Activated CD4-positive, alpha-beta memory T cell treated with anti-CD3 and anti-CD28 coated beads for 36 hours (primary cell): ENCODE data around the gene NAV2. TPM values are rescaled to one million over a fixed set of nuclear protein-coding genes. Genes with fewer than 3 reads are reported as not detected.
"Not testable (repeated sequence)": the region's sequence is repeated elsewhere in the genome, so short reads cannot be mapped to it uniquely, and the experiment has no call there.

Experiments
- CTCF ChIA-PET: fragments of 350-600 bp; sonication (Branson Sonifier 250); formaldehyde crosslinking; loops from one replicate; lab custom pipeline; 2021; ENCODE audit warnings: antibody characterized with exemption, inconsistent platforms; lab: Charles Lee
- POLR2A ChIA-PET: fragments of 350-600 bp; sonication (Branson Sonifier 250); formaldehyde crosslinking; loops from one replicate; lab custom pipeline; 2021; ENCODE audit warnings: antibody characterized with exemption; lab: Charles Lee
- DNase-seq: peaks from one replicate; pipeline ENCODE4 v3.0.0-alpha.2; 2020
- H3K27ac Mint-ChIP-seq: one replicate; pipeline ENCODE4 v1.8.0; 2021; ENCODE audit warnings: mixed read lengths
- H3K27me3 Mint-ChIP-seq: one replicate; pipeline ENCODE4 v1.8.0; 2021; ENCODE audit warnings: mixed read lengths
- H3K36me3 Mint-ChIP-seq: one replicate; pipeline ENCODE4 v1.8.0; 2021; ENCODE audit warnings: mixed read lengths
- H3K4me1 Mint-ChIP-seq: one replicate; pipeline ENCODE4 v1.8.0; 2021; ENCODE audit warnings: low read depth, mixed read lengths
- H3K4me3 Mint-ChIP-seq: one replicate; pipeline ENCODE4 v1.8.0; 2021; ENCODE audit warnings: mild to moderate bottlenecking, mixed read lengths
- H3K9me3 Mint-ChIP-seq: one replicate; pipeline ENCODE4 v1.8.0; 2021; ENCODE audit warnings: mixed read lengths
- intact Hi-C: fragments of 100-400 bp; cut with micrococcal nuclease; formaldehyde crosslinking; loops from one replicate; pipeline ENCODE4 v1.15.1; 2023
- total RNA-seq, 2 experiments: library from RNA; stranded (reverse); gene quantifications; one replicate each; pipeline ENCODE4 v1.2.3, GENCODE V29; 2021

NAV2 gene
- total RNA-seq, 2 experiments from 2014 or later: 0.75 to 0.86 TPM

DNA sequence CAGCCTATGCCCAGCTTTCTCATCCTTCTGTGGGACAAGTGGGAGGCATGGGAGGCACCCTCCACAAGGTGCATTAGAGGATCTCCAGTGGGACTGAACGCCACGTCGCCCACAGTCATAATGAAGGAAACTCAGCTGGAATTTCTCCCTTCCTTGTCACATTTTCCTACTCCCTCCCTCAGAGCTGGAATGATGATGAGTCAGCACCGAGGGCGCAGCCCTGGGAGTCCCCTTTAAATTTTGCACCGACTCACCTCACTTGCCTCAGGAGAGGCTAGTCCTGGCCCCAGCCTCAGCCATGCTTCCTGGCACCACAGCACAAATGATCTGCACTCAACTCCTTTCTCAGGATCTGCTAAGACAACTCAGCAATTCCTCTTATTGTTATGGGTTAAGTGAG lies 413.3 kb downstream of the NAV2 start:
- H3K27ac Mint-ChIP-seq: no peak overlapping the region
- no peaks in the 10 kb centered on the region for H3K36me3 Mint-ChIP-seq
- H3K9me3 Mint-ChIP-seq: no peaks in the 10 kb centered on the region
- no peaks in the 10 kb centered on the region for H3K4me1 Mint-ChIP-seq
- ChIA-PET CTCF (interaction anchor here (1.2 to 2.3 kb wide), 2 partner anchors 174 to 228 kb away, joined by 5 to 17 read pairs; no protein-coding TSS in a partner anchor), POLR2A (no interaction called here)
- intact Hi-C loops: loop anchor here (5.0 kb wide), 1 partner anchor 211 kb away; no protein-coding TSS in a partner anchor
- H3K27me3 Mint-ChIP-seq: peaks cover 2% of the 10 kb centered on the region
- no peak for DNase-seq
- no peak overlapping the region for H3K4me3 Mint-ChIP-seq

DNA sequence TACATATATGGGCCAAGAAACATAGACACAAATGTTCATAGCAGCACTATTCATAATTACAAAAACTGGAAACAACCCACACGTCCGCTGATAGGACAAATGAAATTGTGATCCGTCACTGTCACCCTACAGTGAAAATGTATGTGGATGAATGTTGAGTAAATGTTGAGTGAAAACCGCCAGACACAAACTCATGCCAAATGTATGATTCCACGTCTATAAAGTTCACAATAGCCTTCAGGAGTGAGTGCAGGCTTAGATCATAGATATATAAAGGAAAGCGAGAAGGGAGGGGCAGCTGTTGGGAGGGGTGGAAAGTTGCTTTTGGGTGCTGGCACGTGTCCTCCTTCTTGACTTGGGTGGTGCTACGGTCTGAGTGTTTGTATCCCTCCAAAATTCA lies 414.1 kb downstream of the NAV2 start:
- ChIA-PET POLR2A (interaction anchor here (1.4 kb wide), 1 partner anchor 227 kb away, joined by 4 read pairs; no protein-coding TSS in a partner anchor), CTCF (interaction anchor here (1.2 to 3.8 kb wide), 12 partner anchors 10 to 484 kb away, joined by 4 to 173 read pairs (median 20); no protein-coding TSS in a partner anchor)
- H3K4me3 Mint-ChIP-seq: no peak overlapping the region
- H3K27ac Mint-ChIP-seq: no peak overlapping the region
- peaks cover 3% of the 10 kb centered on the region for H3K4me1 Mint-ChIP-seq
- H3K36me3 Mint-ChIP-seq: no peaks in the 10 kb centered on the region
- intact Hi-C loops: loop anchor here (5.0 kb wide), 1 partner anchor 211 kb away; no protein-coding TSS in a partner anchor
- H3K9me3 Mint-ChIP-seq: no peaks in the 10 kb centered on the region
- peaks cover 4% of the 10 kb centered on the region for H3K27me3 Mint-ChIP-seq
- DNase-seq: no peak

DNA sequence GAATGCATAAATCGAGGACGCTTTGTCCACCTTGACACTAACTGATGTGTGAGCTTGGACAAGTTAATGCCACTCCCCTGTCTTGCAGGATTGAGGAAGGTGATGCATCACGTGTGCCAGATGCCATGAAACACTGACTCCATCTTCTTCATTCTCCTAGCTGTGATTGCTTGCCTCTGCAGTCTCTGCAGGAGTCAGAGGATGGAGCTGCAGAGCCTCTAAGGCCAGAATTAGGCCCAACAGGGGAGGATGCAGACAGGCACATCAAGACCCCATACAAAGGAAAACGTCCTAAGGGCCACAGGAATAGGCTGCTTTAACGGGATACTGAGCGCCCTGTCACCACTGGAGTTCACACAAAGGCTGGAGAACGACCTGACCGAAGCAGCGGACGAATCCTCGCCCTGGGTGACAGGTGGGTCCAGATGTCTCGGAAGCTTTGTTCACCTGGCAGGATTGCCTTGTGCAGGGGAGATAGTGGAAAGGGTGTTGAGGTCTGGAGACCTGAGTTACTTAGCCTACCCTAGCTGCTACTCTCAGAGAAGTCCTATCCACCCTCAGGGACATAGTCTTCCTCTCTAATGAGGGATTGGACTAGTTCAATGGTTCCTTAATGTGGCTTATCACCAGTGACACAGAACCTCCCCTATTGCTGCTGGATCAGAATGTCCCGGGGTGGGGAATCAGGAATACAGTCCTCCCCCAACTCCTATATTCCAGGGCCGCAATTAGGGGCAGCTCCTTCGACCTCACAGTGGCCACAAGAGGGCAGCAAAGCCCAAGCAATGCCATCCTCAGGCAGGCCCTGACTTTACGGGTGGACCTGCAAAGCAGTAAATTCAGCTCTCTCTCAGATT lies 415.3 kb downstream of the NAV2 start:
- ChIA-PET POLR2A (interaction anchor here (1.4 kb wide), 1 partner anchor 226 kb away, joined by 4 read pairs; no protein-coding TSS in a partner anchor), CTCF (interaction anchor here (0.6 to 3.8 kb wide), 48 partner anchors 10 to 1384 kb away, joined by 3 to 173 read pairs (median 4); no protein-coding TSS in a partner anchor)
- peaks cover 12% of the 10 kb centered on the region for H3K4me1 Mint-ChIP-seq
- H3K27ac Mint-ChIP-seq: no peak overlapping the region
- H3K36me3 Mint-ChIP-seq: no peaks in the 10 kb centered on the region
- no peaks in the 10 kb centered on the region for H3K9me3 Mint-ChIP-seq
- H3K27me3 Mint-ChIP-seq: peaks cover 12% of the 10 kb centered on the region
- intact Hi-C loops: loop anchor here (1.0 to 5.0 kb wide), 3 partner anchors 209 to 482 kb away; no protein-coding TSS in a partner anchor
- H3K4me3 Mint-ChIP-seq: no peak overlapping the region
- DNase-seq: peak; percentile 84

DNA sequence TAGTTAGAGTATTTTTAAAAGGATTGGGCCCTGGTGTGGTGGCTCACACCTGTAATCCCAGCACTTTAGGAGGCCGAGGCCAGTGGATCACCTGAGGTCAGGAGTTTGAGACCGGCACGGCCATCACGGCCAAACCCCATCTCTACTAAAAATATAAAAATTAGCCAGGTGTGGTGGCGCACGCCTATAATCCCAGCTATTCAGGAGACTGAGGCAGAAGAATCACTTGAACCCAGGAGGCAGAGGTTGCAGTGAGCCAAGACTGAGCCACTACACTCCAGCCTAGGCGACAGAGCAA lies 415.8 kb downstream of the NAV2 start:
- H3K27ac Mint-ChIP-seq, H3K4me3 Mint-ChIP-seq, H3K36me3 Mint-ChIP-seq, POLR2A ChIA-PET, DNase-seq, H3K9me3 Mint-ChIP-seq: not testable (repeated sequence)
- CTCF ChIA-PET: interaction anchor here (0.6 to 3.8 kb wide), 46 partner anchors 10 to 1384 kb away, joined by 3 to 173 read pairs (median 4); no protein-coding TSS in a partner anchor
- Mint-ChIP-seq H3K4me1 (peaks cover 12% of the 10 kb centered on the region), H3K27me3 (peaks cover 13% of the 10 kb centered on the region)
- intact Hi-C loops: loop anchor here (1.0 to 5.0 kb wide), 3 partner anchors 209 to 482 kb away; no protein-coding TSS in a partner anchor

GRCh38 chr11:20129665-20130064 lies 417.0 kb downstream of the NAV2 start:
- Mint-ChIP-seq H3K4me3 (no peak overlapping the region), H3K27ac (no peak overlapping the region), H3K4me1 (peaks cover 12% of the 10 kb centered on the region), H3K27me3 (peaks cover 18% of the 10 kb centered on the region), H3K9me3 (no peaks in the 10 kb centered on the region), H3K36me3 (no peaks in the 10 kb centered on the region)
- ChIA-PET CTCF (interaction anchor here (0.6 to 3.8 kb wide), 12 partner anchors 12 to 917 kb away, joined by 3 to 173 read pairs (median 4); no protein-coding TSS in a partner anchor), POLR2A (no interaction called here)
- no peak for DNase-seq
- intact Hi-C loops: loop anchor here (5.0 kb wide), 3 partner anchors 192 to 567 kb away; no protein-coding TSS in a partner anchor

DNA sequence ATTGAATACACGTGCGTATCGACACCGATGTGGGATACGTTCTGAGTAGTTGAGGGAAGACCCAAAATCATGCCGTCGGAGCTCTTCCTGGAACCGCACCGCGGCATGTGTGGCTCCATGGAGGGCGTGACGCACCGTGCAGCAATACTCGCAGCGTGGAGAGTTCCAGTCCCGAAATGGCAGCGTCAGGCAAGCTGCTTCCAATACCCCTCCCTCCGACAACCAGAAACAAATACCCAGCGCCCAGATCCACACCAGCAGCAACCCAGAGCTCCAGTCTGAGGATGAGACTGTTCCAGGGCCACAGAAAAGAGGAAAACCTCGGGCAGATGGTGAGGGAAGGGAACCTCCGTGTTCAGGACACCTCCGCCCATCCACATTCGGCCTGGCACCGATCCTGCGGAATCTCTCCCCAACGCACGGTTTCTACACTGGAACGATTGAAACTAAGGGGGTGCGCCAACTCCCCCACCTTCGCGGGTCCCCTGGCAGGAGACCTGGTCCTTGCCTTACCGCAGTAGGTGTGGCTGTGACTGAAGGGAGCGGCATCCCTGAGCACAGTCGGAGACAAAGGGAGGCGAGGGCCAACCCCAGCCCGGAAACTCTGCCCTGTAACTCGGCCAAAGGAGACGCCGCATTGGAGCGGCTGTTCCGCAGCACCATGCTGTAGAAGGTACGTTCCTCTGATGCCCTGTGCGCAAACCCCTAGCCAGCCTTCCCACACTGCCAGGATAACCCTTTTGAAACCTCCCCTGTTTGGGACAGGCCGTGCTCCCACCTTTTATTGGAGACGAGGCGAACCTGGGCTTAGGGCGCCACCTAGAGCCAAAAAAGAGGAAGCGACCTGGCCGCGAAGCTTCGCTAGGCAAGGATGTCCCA lies 419.4 kb downstream of the NAV2 start:
- Mint-ChIP-seq H3K4me3 (peak overlapping the region; percentile 67), H3K4me1 (peaks cover 12% of the 10 kb centered on the region), H3K36me3 (no peaks in the 10 kb centered on the region), H3K9me3 (no peaks in the 10 kb centered on the region), H3K27ac (no peak overlapping the region), H3K27me3 (peaks cover 18% of the 10 kb centered on the region)
- ChIA-PET CTCF (interaction anchor here (0.6 to 3.7 kb wide), 33 partner anchors 9 to 1410 kb away, joined by 3 to 60 read pairs (median 4); partner anchors contain the start of gene DBX1), POLR2A (no interaction called here)
- peak; percentile 68 for DNase-seq
- intact Hi-C loops: loop anchor here (1.0 to 5.0 kb wide), 4 partner anchors 25 to 570 kb away; no protein-coding TSS in a partner anchor

GRCh38 chr11:20132667-20133039 lies 420.0 kb downstream of the NAV2 start:
- POLR2A ChIA-PET: no interaction called here
- intact Hi-C loops: loop anchor here (1.0 to 5.0 kb wide), 4 partner anchors 24 to 570 kb away; no protein-coding TSS in a partner anchor

GRCh38 chr11:20134991-20135736 lies 422.5 kb downstream of the NAV2 start:
- Mint-ChIP-seq H3K9me3 (no peaks in the 10 kb centered on the region), H3K4me3 (no peak overlapping the region), H3K4me1 (peaks cover 12% of the 10 kb centered on the region), H3K36me3 (no peaks in the 10 kb centered on the region), H3K27ac (no peak overlapping the region), H3K27me3 (peaks cover 27% of the 10 kb centered on the region)
- ChIA-PET POLR2A (interaction anchor here (1.5 kb wide), 1 partner anchor 20 kb away, joined by 3 read pairs; no protein-coding TSS in a partner anchor), CTCF (interaction anchor here (1.4 kb wide), 1 partner anchor 219 kb away, joined by 4 read pairs; no protein-coding TSS in a partner anchor)
- no peak for DNase-seq
- intact Hi-C loops: loop anchor here (5.0 kb wide), 2 partner anchors 198 to 573 kb away; no protein-coding TSS in a partner anchor

More at GRCh38 chr11:20132667-20133039, 420.0 kb downstream of the NAV2 start:
- H3K4me1 Mint-ChIP-seq: peaks cover 12% of the 10 kb centered on the region
- H3K4me3 Mint-ChIP-seq: peak overlapping the region; percentile 67
- DNase-seq: no peak
- no peaks in the 10 kb centered on the region for H3K36me3 Mint-ChIP-seq
- peaks cover 18% of the 10 kb centered on the region for H3K27me3 Mint-ChIP-seq
- CTCF ChIA-PET: interaction anchor here (0.6 to 3.7 kb wide), 31 partner anchors 9 to 1411 kb away, joined by 3 to 60 read pairs (median 4); partner anchors contain the start of gene DBX1
- H3K9me3 Mint-ChIP-seq: no peaks in the 10 kb centered on the region
- no peak overlapping the region for H3K27ac Mint-ChIP-seq

- ChIA-PET CTCF (interaction anchor here (0.6 to 5.2 kb wide), 2 partner anchors 10 to 77 kb away, joined by 3 to 30 read pairs; no protein-coding TSS in a partner anchor), POLR2A (no interaction called here)
- no peak for DNase-seq
- Mint-ChIP-seq H3K27me3 (peaks cover 29% of the 10 kb centered on the region), H3K4me3 (no peak overlapping the region), H3K4me1 (no peaks in the 10 kb centered on the region), H3K36me3 (no peaks in the 10 kb centered on the region), H3K27ac (no peak overlapping the region), H3K9me3 (peaks cover 3% of the 10 kb centered on the region)
- intact Hi-C loops: no loop called here
Measured at GRCh38 chr11:20137637-20138036, 425.0 kb downstream of the NAV2 start.

GRCh38 chr11:20138707-20139106 lies 426.1 kb downstream of the NAV2 start:
- Mint-ChIP-seq H3K27ac (no peak overlapping the region), H3K36me3 (no peaks in the 10 kb centered on the region), H3K27me3 (peaks cover 27% of the 10 kb centered on the region), H3K9me3 (peaks cover 3% of the 10 kb centered on the region), H3K4me1 (no peaks in the 10 kb centered on the region), H3K4me3 (no peak overlapping the region)
- intact Hi-C loops: no loop called here
- ChIA-PET CTCF (interaction anchor here (0.6 to 5.2 kb wide), 2 partner anchors 11 to 792 kb away, joined by 3 to 30 read pairs; no protein-coding TSS in a partner anchor), POLR2A (no interaction called here)
- no peak for DNase-seq
